Left ventricle myocardium inferior (tissue), 1 donor: ENCODE measurements around the gene SERPINA5. TPM values are rescaled to one million over a fixed set of nuclear protein-coding genes. Genes with fewer than 3 reads are reported as not detected.

ENCODE experiments used
- DNase-seq: peaks from one replicate; pipeline ENCODE4 v3.0.0-alpha.2; 2020
- H3K27ac ChIP-seq: fragments of 200-600 bp; replicated peaks from 2 replicates; pipeline ENCODE4 v1.8.0; 2021
- H3K27me3 ChIP-seq: fragments of 200-600 bp; 2 replicates; pipeline ENCODE4 v1.8.0; 2021; ENCODE audit warnings: low read depth
- H3K36me3 ChIP-seq: fragments of 200-600 bp; 2 replicates; pipeline ENCODE4 v1.8.0; 2021
- H3K4me1 ChIP-seq: fragments of 200-600 bp; 2 replicates; pipeline ENCODE4 v1.8.0; 2021
- H3K4me3 ChIP-seq: fragments of 200-600 bp; 2 replicates; pipeline ENCODE4 v1.8.0; 2021; ENCODE audit warnings: mild to moderate bottlenecking, moderate library complexity
- H3K9me3 ChIP-seq: fragments of 200-600 bp; replicated peaks from 2 replicates; pipeline ENCODE4 v1.8.0; 2021
- CTCF ChIP-seq: fragments of 200-600 bp; IDR thresholded peaks from 2 replicates; pipeline ENCODE4 v1.8.0; 2021; ENCODE audit warnings: antibody characterized with exemption, mild to moderate bottlenecking, borderline replicate concordance
- intact Hi-C: fragments of 100-400 bp; cut with micrococcal nuclease; formaldehyde crosslinking; loops from one replicate; pipeline ENCODE4 v1.11.0; 2022
- total RNA-seq: library from RNA; stranded (reverse); fragmentation: NEBNext Ultra II Directional; extraction: Animal tissue kit (Norgen Biotek cat#: 25700); gene quantifications from one replicate; pipeline ENCODE4 v1.2.1, GENCODE V29; 2021
- donor health status: DM: no; HTN: yes; CAD: no; lungs with severe emphysema.

Gene SERPINA5
- total RNA-seq, 1 donor from 2014 or later: 2.1 TPM

- Histone ChIP-seq H3K27ac (no peak overlapping the region), H3K4me3 (no peak overlapping the region), H3K36me3 (no peaks in the 10 kb centered on the region), H3K9me3 (no peaks in the 10 kb centered on the region), H3K4me1 (peaks cover 14% of the 10 kb centered on the region), H3K27me3 (peaks cover 6% of the 10 kb centered on the region)
- TF ChIP-seq CTCF: no peak
- intact Hi-C loops: no loop called here
- DNase-seq: no peak
Measured at GRCh38 chr14:94578712-94579111, 2.5 kb upstream of the SERPINA5 start.

- H3K9me3 ChIP-seq: no peaks in the 10 kb centered on the region
- no peak overlapping the region for H3K4me3 ChIP-seq
- peaks cover 14% of the 10 kb centered on the region for H3K4me1 ChIP-seq
- no peaks in the 10 kb centered on the region for H3K36me3 ChIP-seq
- peaks cover 6% of the 10 kb centered on the region for H3K27me3 ChIP-seq
- intact Hi-C loops: no loop called here
- DNase-seq: no peak
- H3K27ac ChIP-seq: peak overlapping the region; percentile 21
- no peak for TF ChIP-seq CTCF
Measured at GRCh38 chr14:94582199-94582750, 1.0 kb downstream of the SERPINA5 start.

GRCh38 chr14:94582851-94583250 is 1.6 kb downstream of the SERPINA5 start:
- H3K9me3 ChIP-seq: no peaks in the 10 kb centered on the region
- intact Hi-C loops: no loop called here
- no peak overlapping the region for H3K4me3 ChIP-seq
- peaks cover 14% of the 10 kb centered on the region for H3K4me1 ChIP-seq
- TF ChIP-seq CTCF: no peak
- no peak overlapping the region for H3K27ac ChIP-seq
- peaks cover 4% of the 10 kb centered on the region for H3K27me3 ChIP-seq
- no peak for DNase-seq
- H3K36me3 ChIP-seq: no peaks in the 10 kb centered on the region

GRCh38 chr14:94583557-94583956 is 2.3 kb downstream of the SERPINA5 start:
- no peak for DNase-seq
- intact Hi-C loops: no loop called here

GRCh38 chr14:94584591-94585280 is 3.5 kb downstream of the SERPINA5 start:
- H3K9me3 ChIP-seq: no peaks in the 10 kb centered on the region
- no peak for DNase-seq
- no peaks in the 10 kb centered on the region for H3K27me3 ChIP-seq
- H3K4me3 ChIP-seq: no peak overlapping the region
- intact Hi-C loops: no loop called here
- H3K4me1 ChIP-seq: peaks cover 14% of the 10 kb centered on the region
- H3K36me3 ChIP-seq: no peaks in the 10 kb centered on the region
- H3K27ac ChIP-seq: no peak overlapping the region
- no peak for TF ChIP-seq CTCF

More at GRCh38 chr14:94583557-94583956, 2.3 kb downstream of the SERPINA5 start:
- H3K4me1 ChIP-seq: peaks cover 14% of the 10 kb centered on the region
- H3K27ac ChIP-seq: no peak overlapping the region
- H3K4me3 ChIP-seq: no peak overlapping the region
- TF ChIP-seq CTCF: no peak
- H3K36me3 ChIP-seq: no peaks in the 10 kb centered on the region
- no peaks in the 10 kb centered on the region for H3K27me3 ChIP-seq
- no peaks in the 10 kb centered on the region for H3K9me3 ChIP-seq
